ENCODE measurements around the gene NUB1.

The NUB1 gene

DNA sequence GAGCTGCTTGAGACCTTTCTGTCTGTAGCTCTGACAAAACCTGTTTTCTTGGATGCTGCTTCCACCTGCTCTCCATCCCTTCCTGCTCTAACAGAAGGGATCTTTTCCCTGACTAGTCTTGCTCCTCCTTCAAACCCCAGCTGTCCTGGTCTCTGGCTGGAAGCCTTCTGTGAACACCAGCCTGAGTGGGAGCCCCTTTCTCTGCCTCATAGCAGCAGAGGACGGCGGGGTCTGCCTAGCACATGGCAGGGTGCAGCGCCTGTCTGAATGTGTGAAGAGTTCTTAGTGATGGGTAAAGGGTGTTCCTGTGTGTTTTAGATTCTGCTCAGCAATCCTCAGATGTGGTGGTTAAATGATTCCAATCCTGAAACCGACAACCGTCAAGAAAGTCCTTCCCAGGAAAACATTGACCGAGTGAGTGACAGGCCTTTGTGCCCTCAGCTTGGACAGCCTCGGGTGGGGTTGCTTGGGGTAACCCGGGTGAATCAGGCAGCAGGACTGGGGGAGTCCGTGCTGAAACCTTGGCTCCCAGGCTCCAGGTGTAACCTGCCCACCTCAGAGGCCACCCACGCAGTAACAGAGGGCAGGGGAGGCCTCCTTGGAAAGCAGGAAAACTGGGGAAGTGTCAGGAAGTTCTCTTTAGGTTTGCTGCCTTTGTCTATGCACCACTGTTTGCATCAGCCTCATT is 34.1 kb downstream of the NUB1 start:
- no peaks in the 10 kb centered on the region for H3K9me3 Mint-ChIP-seq
- H3K27me3 Mint-ChIP-seq = no peaks in the 10 kb centered on the region
- peaks cover 4% of the 10 kb centered on the region for H3K4me1 Mint-ChIP-seq
- peaks cover 5% of the 10 kb centered on the region for H3K36me3 Mint-ChIP-seq
- H3K4me3 Mint-ChIP-seq = no peak overlapping the region
- H3K27ac Mint-ChIP-seq = no peak overlapping the region

- Mint-ChIP-seq H3K27ac (no peak overlapping the region), H3K36me3 (peaks cover 4% of the 10 kb centered on the region), H3K4me1 (peaks cover 4% of the 10 kb centered on the region), H3K4me3 (no peak overlapping the region), H3K27me3 (no peaks in the 10 kb centered on the region), H3K9me3 (no peaks in the 10 kb centered on the region)
These were observed 34.7 kb downstream of the NUB1 start for GRCh38 chr7:151376218-151376902.

GRCh38 chr7:151377406-151377805 is 35.8 kb downstream of the NUB1 start:
- Mint-ChIP-seq H3K9me3 (no peaks in the 10 kb centered on the region), H3K36me3 (peaks cover 4% of the 10 kb centered on the region), H3K27ac (peak overlapping the region; percentile 51), H3K4me1 (peaks cover 7% of the 10 kb centered on the region), H3K4me3 (no peak overlapping the region), H3K27me3 (peaks cover 1% of the 10 kb centered on the region)

GRCh38 chr7:151378011-151378410 is 36.4 kb downstream of the NUB1 start:
- H3K27me3 Mint-ChIP-seq = peaks cover 3% of the 10 kb centered on the region
- H3K27ac Mint-ChIP-seq = no peak overlapping the region
- H3K36me3 Mint-ChIP-seq = peaks cover 4% of the 10 kb centered on the region
- no peaks in the 10 kb centered on the region for H3K9me3 Mint-ChIP-seq
- peaks cover 8% of the 10 kb centered on the region for H3K4me1 Mint-ChIP-seq
- H3K4me3 Mint-ChIP-seq = no peak overlapping the region

- peaks cover 8% of the 10 kb centered on the region for H3K4me1 Mint-ChIP-seq
- peaks cover 3% of the 10 kb centered on the region for H3K27me3 Mint-ChIP-seq
- H3K4me3 Mint-ChIP-seq = no peak overlapping the region
- no peak overlapping the region for H3K27ac Mint-ChIP-seq
- no peaks in the 10 kb centered on the region for H3K9me3 Mint-ChIP-seq
- H3K36me3 Mint-ChIP-seq = peaks cover 4% of the 10 kb centered on the region
These were observed 37.0 kb downstream of the NUB1 start for GRCh38 chr7:151378496-151379192.

- H3K4me1 Mint-ChIP-seq = peaks cover 8% of the 10 kb centered on the region
- H3K4me3 Mint-ChIP-seq = peak overlapping the region; percentile 6
- H3K27ac Mint-ChIP-seq = no peak overlapping the region
- H3K36me3 Mint-ChIP-seq = peaks cover 4% of the 10 kb centered on the region
- no peaks in the 10 kb centered on the region for H3K9me3 Mint-ChIP-seq
- peaks cover 5% of the 10 kb centered on the region for H3K27me3 Mint-ChIP-seq
These were observed 37.5 kb downstream of the NUB1 start for GRCh38 chr7:151379193-151379520.

DNA sequence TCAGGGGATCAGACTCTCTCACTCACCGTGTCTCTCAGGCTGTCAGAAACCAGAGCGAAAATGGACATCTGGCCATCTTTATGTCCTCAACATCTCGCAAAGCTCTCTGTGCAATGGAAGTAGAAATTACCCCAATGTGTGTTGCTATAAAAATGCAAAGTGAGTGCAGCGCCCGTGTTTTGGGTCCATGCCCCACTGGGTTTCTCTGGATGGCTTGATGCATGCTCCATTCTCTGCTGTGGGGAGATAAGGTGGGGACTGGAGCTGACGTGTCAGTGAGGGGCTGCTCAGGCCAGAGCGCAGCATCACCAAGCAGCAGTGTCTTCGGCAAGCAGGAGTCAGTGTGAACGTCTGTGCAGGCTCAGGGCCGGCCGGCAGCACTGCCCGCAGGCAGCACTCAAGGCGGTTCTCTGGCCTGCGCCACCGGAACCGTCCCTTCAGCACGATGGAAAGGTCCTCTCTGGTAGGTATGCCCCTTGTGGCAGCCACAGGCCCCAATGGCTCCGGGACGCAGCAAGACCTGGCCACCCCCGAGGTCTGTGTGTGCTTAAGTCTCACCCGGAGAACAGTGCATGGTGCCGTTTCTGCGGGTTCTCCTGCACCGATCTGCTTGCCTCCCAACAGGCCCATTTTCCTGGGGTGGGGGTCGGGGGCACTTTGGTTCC is 38.1 kb downstream of the NUB1 start:
- peaks cover 4% of the 10 kb centered on the region for H3K36me3 Mint-ChIP-seq
- no peak overlapping the region for H3K27ac Mint-ChIP-seq
- no peaks in the 10 kb centered on the region for H3K9me3 Mint-ChIP-seq
- peaks cover 8% of the 10 kb centered on the region for H3K4me1 Mint-ChIP-seq
- H3K27me3 Mint-ChIP-seq = peaks cover 5% of the 10 kb centered on the region
- peak overlapping the region; percentile 6 for H3K4me3 Mint-ChIP-seq

DNA sequence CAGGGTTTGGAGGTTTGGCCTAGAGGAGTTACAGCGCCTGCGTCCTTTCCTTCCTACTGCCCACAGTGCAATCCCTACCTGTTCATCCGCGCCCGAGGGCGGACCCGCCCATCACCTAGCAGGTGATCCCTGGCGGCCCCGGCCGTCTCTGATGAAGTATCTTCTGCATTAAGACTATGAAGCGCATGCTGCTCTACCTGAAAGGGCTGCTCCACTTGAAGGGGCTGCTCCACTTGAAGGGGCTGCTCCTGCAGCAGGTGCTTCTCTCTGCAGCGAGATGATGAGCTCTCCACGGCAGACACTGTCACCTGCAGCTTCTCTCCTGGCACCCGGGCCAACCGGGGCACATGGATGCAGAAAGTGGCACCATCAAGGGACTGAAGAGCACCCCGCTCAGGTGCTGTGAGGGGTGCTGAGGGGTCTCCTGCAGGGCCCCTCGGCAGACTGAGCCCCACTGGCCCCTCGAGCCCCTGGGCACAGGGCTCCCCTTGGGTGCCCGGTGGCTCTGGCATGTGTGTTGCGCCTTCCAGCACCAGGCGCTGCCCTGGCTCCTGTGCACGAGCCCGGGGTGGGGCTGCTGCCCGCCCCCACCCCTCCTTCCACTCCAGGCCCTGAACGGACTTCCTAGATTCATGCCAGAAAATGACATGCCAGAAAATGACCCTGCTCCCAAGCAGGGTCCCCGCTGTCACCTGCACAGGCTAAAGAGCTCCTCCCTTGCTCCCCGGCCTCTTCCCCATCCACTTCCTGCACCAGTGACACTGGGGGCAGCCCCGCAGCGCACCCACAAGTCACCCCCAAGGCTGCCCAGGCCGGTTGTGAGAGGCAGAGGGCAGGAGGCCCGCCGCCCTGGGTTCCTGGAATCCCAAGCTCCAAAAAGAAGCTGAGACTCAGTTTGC is 38.8 kb downstream of the NUB1 start:
- Mint-ChIP-seq H3K36me3 (peaks cover 4% of the 10 kb centered on the region), H3K9me3 (no peaks in the 10 kb centered on the region), H3K4me3 (peak overlapping the region; percentile 55), H3K4me1 (peaks cover 8% of the 10 kb centered on the region), H3K27me3 (peaks cover 5% of the 10 kb centered on the region), H3K27ac (no peak overlapping the region)

GRCh38 chr7:151381098-151381347 is 39.4 kb downstream of the NUB1 start:
- Mint-ChIP-seq H3K4me1 (peaks cover 8% of the 10 kb centered on the region), H3K36me3 (peaks cover 4% of the 10 kb centered on the region), H3K27me3 (peaks cover 5% of the 10 kb centered on the region), H3K4me3 (peak overlapping the region; percentile 55), H3K9me3 (no peaks in the 10 kb centered on the region), H3K27ac (no peak overlapping the region)

- Mint-ChIP-seq H3K27ac (no peak overlapping the region), H3K4me1 (peaks cover 8% of the 10 kb centered on the region), H3K4me3 (no peak overlapping the region), H3K36me3 (peaks cover 4% of the 10 kb centered on the region), H3K9me3 (no peaks in the 10 kb centered on the region), H3K27me3 (peaks cover 5% of the 10 kb centered on the region)
These were observed 39.9 kb downstream of the NUB1 start for GRCh38 chr7:151381348-151382078.

- Mint-ChIP-seq H3K36me3 (peaks cover 4% of the 10 kb centered on the region), H3K4me3 (peak overlapping the region; percentile 79), H3K27me3 (peaks cover 5% of the 10 kb centered on the region), H3K9me3 (no peaks in the 10 kb centered on the region), H3K4me1 (peaks cover 8% of the 10 kb centered on the region), H3K27ac (no peak overlapping the region)
These were observed 40.7 kb downstream of the NUB1 start for GRCh38 chr7:151382079-151382885.

- no peak overlapping the region for H3K4me3 Mint-ChIP-seq
- H3K27me3 Mint-ChIP-seq = peaks cover 5% of the 10 kb centered on the region
- H3K27ac Mint-ChIP-seq = no peak overlapping the region
- peaks cover 8% of the 10 kb centered on the region for H3K4me1 Mint-ChIP-seq
- H3K9me3 Mint-ChIP-seq = no peaks in the 10 kb centered on the region
- H3K36me3 Mint-ChIP-seq = no peaks in the 10 kb centered on the region
These were observed 42.2 kb downstream of the NUB1 start for GRCh38 chr7:151383638-151384351.

DNA sequence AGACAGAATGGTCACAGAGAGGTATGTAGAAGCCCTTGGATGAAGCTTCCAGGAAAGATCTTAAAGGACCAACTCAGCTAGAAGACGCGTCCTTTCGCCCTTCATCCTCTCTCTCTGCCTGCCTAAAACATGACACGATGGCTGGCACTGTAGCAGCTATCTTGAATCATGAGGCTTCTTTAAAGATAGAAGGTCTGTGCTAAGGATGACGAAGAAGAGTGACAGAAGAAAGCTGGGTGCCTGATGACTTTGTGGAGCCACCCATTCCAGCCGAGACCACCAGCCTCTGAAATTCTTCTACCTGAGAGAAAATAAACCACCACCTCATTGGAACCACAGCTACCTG is 42.7 kb downstream of the NUB1 start:
- Mint-ChIP-seq H3K4me3 (no peak overlapping the region), H3K9me3 (no peaks in the 10 kb centered on the region), H3K27ac (no peak overlapping the region), H3K27me3 (peaks cover 5% of the 10 kb centered on the region), H3K4me1 (peaks cover 8% of the 10 kb centered on the region), H3K36me3 (no peaks in the 10 kb centered on the region)

Measured in activated naive CD4-positive, alpha-beta T cell treated with anti-CD3 and anti-CD28 coated beads, Interleukin-2, amount 50 U/mL, for 24 hours (primary cell).